Mesodermal cell (in vitro differentiated cells): ENCODE data around the gene PTDSS2.
"Not testable (repeated sequence)": the region's sequence is repeated elsewhere in the genome, so short reads cannot be mapped to it uniquely, and the experiment has no call there.

Experiments used
- H3K27ac ChIP-seq: 2 replicates; pipeline ENCODE4 v1.7.0; 2013; ENCODE audit warnings: mild to moderate bottlenecking, low read depth, low read length, moderate library complexity; ENCODE audit not compliant: severe bottlenecking
- H3K36me3 ChIP-seq: 2 replicates; pipeline ENCODE4 v1.7.1; 2013; ENCODE audit warnings: mild to moderate bottlenecking, low read length, moderate library complexity; ENCODE audit not compliant: control insufficient read depth, insufficient read depth
- H3K4me1 ChIP-seq: one replicate; pipeline ENCODE4 v1.7.1; 2013; ENCODE audit warnings: mild to moderate bottlenecking, low read length; ENCODE audit not compliant: insufficient read depth, control insufficient read depth, poor library complexity, severe bottlenecking
- H3K4me3 ChIP-seq: 2 replicates; pipeline ENCODE4 v1.7.0; 2013; ENCODE audit warnings: low read length, control low read depth, mild to moderate bottlenecking; ENCODE audit not compliant: insufficient read depth, poor library complexity, severe bottlenecking; ENCODE audit errors: extremely low read depth
- H3K9me3 ChIP-seq: 2 replicates; pipeline ENCODE4 v1.7.1; 2013; ENCODE audit warnings: mild to moderate bottlenecking, low read length, moderate library complexity; ENCODE audit not compliant: control insufficient read depth
- WGBS, 2 experiments: methylation state at CpG; one replicate each; pipeline ENCODE4 v1.1.5; 2013; ENCODE audit warnings: missing lambda C conversion rate in 2 of 2; ENCODE audit not compliant: insufficient coverage in 2 of 2; 5-methylcytosine and 5-hydroxymethylcytosine counted together

The PTDSS2 gene

GRCh38 chr11:407651-408123 is 42.4 kb upstream of the PTDSS2 start:
- Histone ChIP-seq H3K4me3 (no peak overlapping the region), H3K27ac (no peak overlapping the region), H3K36me3 (no peaks in the 10 kb centered on the region), H3K4me1 (no peaks in the 10 kb centered on the region), H3K9me3 (no peaks in the 10 kb centered on the region)
- WGBS, 2 experiments = 90% methylated on average over 21 to 24 of the region's 28 CpGs

- Histone ChIP-seq H3K27ac (no peak overlapping the region), H3K9me3 (no peaks in the 10 kb centered on the region), H3K36me3 (no peaks in the 10 kb centered on the region), H3K4me3 (no peak overlapping the region), H3K4me1 (no peaks in the 10 kb centered on the region)
- WGBS, 2 experiments = 90 to 95% methylated on average over 15 of the region's 15 CpGs
Measured at GRCh38 chr11:408154-409007, 41.7 kb upstream of the PTDSS2 start.

- no peak overlapping the region for H3K27ac ChIP-seq
- H3K4me1 ChIP-seq = no peaks in the 10 kb centered on the region
- no peaks in the 10 kb centered on the region for H3K9me3 ChIP-seq
- 88 to 94% methylated on average over 7 of the region's 7 CpGs for WGBS, 2 experiments
- H3K36me3 ChIP-seq = no peaks in the 10 kb centered on the region
- no peak overlapping the region for H3K4me3 ChIP-seq
Measured at GRCh38 chr11:409008-409599, 41.0 kb upstream of the PTDSS2 start.

GRCh38 chr11:409600-410483 is 40.2 kb upstream of the PTDSS2 start:
- no peak overlapping the region for H3K4me3 ChIP-seq
- no peak overlapping the region for H3K27ac ChIP-seq
- H3K36me3 ChIP-seq = no peaks in the 10 kb centered on the region
- WGBS, 2 experiments = 79 to 80% methylated on average over 16 to 18 of the region's 18 CpGs
- no peaks in the 10 kb centered on the region for H3K4me1 ChIP-seq
- no peaks in the 10 kb centered on the region for H3K9me3 ChIP-seq

GRCh38 chr11:410711-411110 is 39.4 kb upstream of the PTDSS2 start:
- H3K4me3 ChIP-seq, H3K36me3 ChIP-seq, H3K27ac ChIP-seq, H3K4me1 ChIP-seq, H3K9me3 ChIP-seq: not testable (repeated sequence)
- WGBS, 2 experiments = 100% methylated on average over 2 to 3 of the region's 13 CpGs

- 100% methylated on average over 3 of the region's 11 CpGs; no CpG with 5 or more reads in 1 of the 2 experiments for WGBS, 2 experiments
- not testable (repeated sequence) for H3K27ac ChIP-seq, H3K4me3 ChIP-seq, H3K9me3 ChIP-seq, H3K36me3 ChIP-seq, H3K4me1 ChIP-seq
Measured at GRCh38 chr11:411520-411919, 38.6 kb upstream of the PTDSS2 start.

- no peak overlapping the region for H3K27ac ChIP-seq
- H3K36me3 ChIP-seq = no peaks in the 10 kb centered on the region
- H3K4me1 ChIP-seq = peaks cover 9% of the 10 kb centered on the region
- H3K9me3 ChIP-seq = no peaks in the 10 kb centered on the region
- no peak overlapping the region for H3K4me3 ChIP-seq
- 90 to 93% methylated on average over 8 to 12 of the region's 15 CpGs for WGBS, 2 experiments
Measured at GRCh38 chr11:412641-413119, 37.4 kb upstream of the PTDSS2 start.

GRCh38 chr11:413120-414081 is 36.7 kb upstream of the PTDSS2 start:
- Histone ChIP-seq H3K36me3 (no peaks in the 10 kb centered on the region), H3K4me1 (peaks cover 9% of the 10 kb centered on the region), H3K9me3 (no peaks in the 10 kb centered on the region), H3K27ac (no peak overlapping the region), H3K4me3 (no peak overlapping the region)
- 68 to 79% methylated on average over 8 to 11 of the region's 14 CpGs for WGBS, 2 experiments

- Histone ChIP-seq H3K9me3 (no peaks in the 10 kb centered on the region), H3K4me1 (peaks cover 9% of the 10 kb centered on the region), H3K36me3 (no peaks in the 10 kb centered on the region), H3K27ac (no peak overlapping the region), H3K4me3 (no peak overlapping the region)
- 77 to 84% methylated on average over 9 of the region's 9 CpGs for WGBS, 2 experiments
Measured at GRCh38 chr11:414318-414857, 35.7 kb upstream of the PTDSS2 start.
